ENCODE results near the gene HOXD9.

HOXD9 gene

GRCh38 chr2:176115883-176116813 lies 6.4 kb upstream of the HOXD9 start, which contains the start of gene HOXD10:
TSS of gene HOXD10 (plus strand) at chr2:176116778. CDS start at chr2:176116834, 56 bp downstream.
- TF ChIP-seq, protein P1, sequence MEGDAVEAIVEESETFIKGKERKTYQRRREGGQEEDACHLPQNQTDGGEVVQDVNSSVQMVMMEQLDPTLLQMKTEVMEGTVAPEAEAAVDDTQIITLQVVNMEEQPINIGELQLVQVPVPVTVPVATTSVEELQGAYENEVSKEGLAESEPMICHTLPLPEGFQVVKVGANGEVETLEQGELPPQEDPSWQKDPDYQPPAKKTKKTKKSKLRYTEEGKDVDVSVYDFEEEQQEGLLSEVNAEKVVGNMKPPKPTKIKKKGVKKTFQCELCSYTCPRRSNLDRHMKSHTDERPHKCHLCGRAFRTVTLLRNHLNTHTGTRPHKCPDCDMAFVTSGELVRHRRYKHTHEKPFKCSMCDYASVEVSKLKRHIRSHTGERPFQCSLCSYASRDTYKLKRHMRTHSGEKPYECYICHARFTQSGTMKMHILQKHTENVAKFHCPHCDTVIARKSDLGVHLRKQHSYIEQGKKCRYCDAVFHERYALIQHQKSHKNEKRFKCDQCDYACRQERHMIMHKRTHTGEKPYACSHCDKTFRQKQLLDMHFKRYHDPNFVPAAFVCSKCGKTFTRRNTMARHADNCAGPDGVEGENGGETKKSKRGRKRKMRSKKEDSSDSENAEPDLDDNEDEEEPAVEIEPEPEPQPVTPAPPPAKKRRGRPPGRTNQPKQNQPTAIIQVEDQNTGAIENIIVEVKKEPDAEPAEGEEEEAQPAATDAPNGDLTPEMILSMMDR (IDR thresholded peaks at IDR 0.05; ENCODE audit: low read depth, low read length), result no peak
- no peak for DNase-seq (ENCODE audit: extremely low read depth, low read depth)

GRCh38 chr2:176117162-176117822 lies 5.2 kb upstream of the HOXD9 start:
- DNase-seq (ENCODE audit: extremely low read depth, low read depth), result no peak
- TF ChIP-seq, protein P1 (IDR thresholded peaks at IDR 0.05; ENCODE audit: low read depth, low read length), result no peak

DNA sequence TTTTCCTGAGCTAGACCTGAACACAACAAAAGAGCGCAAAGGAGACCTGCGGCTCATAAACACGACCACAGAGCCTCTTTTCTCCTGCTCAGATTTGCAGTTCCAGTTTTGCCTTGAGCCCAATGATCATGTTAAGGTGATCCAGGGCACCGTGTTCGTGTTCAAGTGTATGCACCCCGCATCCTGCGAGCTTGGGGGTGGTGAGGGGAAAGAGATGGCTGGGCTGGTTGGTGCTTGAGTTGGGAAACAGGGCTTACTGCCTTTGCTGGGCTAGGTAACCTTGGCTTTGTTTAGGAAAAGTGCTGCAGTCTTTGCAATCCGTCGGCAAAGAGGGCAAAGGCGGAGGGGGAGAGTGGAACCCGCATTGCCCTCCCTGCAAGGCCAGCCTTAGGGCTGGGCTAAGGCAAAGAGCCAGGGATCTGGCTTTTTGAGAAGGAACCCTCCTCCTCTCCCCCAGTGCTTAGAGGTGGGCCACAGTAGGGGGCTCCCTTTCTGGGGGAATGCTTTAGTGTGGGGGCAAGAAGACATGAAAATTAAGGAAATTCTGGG lies 4.6 kb upstream of the HOXD9 start:
- TF ChIP-seq, protein P1 (IDR thresholded peaks at IDR 0.05; ENCODE audit: low read depth, low read length), result no peak
- no peak for DNase-seq (ENCODE audit: extremely low read depth, low read depth)

- TF ChIP-seq, protein P1 (IDR thresholded peaks at IDR 0.05; ENCODE audit: low read depth, low read length), result peak; percentile 24
- no peak for DNase-seq (ENCODE audit: extremely low read depth, low read depth)
These were observed 3.7 kb upstream of the HOXD9 start for GRCh38 chr2:176118601-176119339.

GRCh38 chr2:176120364-176121189 lies 1.9 kb upstream of the HOXD9 start:
- DNase-seq (ENCODE audit: extremely low read depth, low read depth), result no peak
- TF ChIP-seq, protein P1 (IDR thresholded peaks at IDR 0.05; ENCODE audit: low read depth, low read length), result no peak

- TF ChIP-seq, protein P1 (IDR thresholded peaks at IDR 0.05; ENCODE audit: low read depth, low read length), result no peak
- DNase-seq (ENCODE audit: extremely low read depth, low read depth), result no peak
These were observed 1.1 kb upstream of the HOXD9 start for GRCh38 chr2:176121190-176122051.

All from AG09319 (cell line).